SK-N-SH (cell line): ENCODE results near the gene BSN. TPM values are rescaled to one million over a fixed set of nuclear protein-coding genes. Genes with fewer than 3 reads are reported as not detected.

Experiments
- CTCF ChIA-PET: fragments of 300-600, 350-600 bp; formaldehyde crosslinking; extraction: SDS; loops from one replicate; lab custom pipeline; 2021; lab: Yijun Ruan, JAX
- POLR2A ChIA-PET: fragments of 350-600 bp; sonication (Branson Sonifier 250); formaldehyde crosslinking; extraction: SDS; loops from one replicate; lab custom pipeline; 2020; ENCODE audit warnings: antibody characterized with exemption, inconsistent platforms; lab: Yijun Ruan, JAX
- DNase-seq: peaks from one replicate; pipeline ENCODE4 v3.0.0; 2012
- H2AFZ ChIP-seq: fragments of 200-600 bp; sonication (generic); 2 replicates; pipeline ENCODE4 v1.8.1; 2016; ENCODE audit warnings: antibody characterized with exemption, mild to moderate bottlenecking, low read depth
- H3F3A ChIP-seq: fragments of 200-600 bp; sonication (generic); replicated peaks from 2 replicates; pipeline ENCODE3; 2016; ENCODE audit warnings: antibody characterized with exemption, mild to moderate bottlenecking; ENCODE audit not compliant: insufficient read depth
- H3K27ac ChIP-seq, 2 experiments: fragments of 200-500 bp in 1 of 2; fragments of 200-600 bp in 1 of 2; sonication (Bioruptor generic) in 1 of 2; sonication (generic), shearing (Covaris generic) in 1 of 2; 2 replicates each; pipeline versions ENCODE4 v1.5.1 to v1.6.1; 2014 to 2016; ENCODE audit warnings: low read depth in 2 of 2, inconsistent platforms in 1 of 2, low read length in 1 of 2, mild to moderate bottlenecking in 1 of 2, mixed read lengths in 1 of 2
- H3K27me3 ChIP-seq: fragments of 200-600 bp; sonication (generic), shearing (Covaris generic); 2 replicates; pipeline ENCODE4 v1.6.1; 2016; ENCODE audit warnings: mixed run types; ENCODE audit not compliant: insufficient read depth
- H3K36me3 ChIP-seq, 2 experiments: fragments of 200-500 bp in 1 of 2; fragments of 200-600 bp in 1 of 2; sonication (Bioruptor generic) in 1 of 2; sonication (generic) in 1 of 2; replicated peaks in 1 of 2; 2 replicates each; pipeline versions ENCODE3 to v1.5.1; 2014 to 2016; ENCODE audit warnings: low read length in 1 of 2, mild to moderate bottlenecking in 1 of 2; ENCODE audit not compliant: insufficient read depth in 2 of 2, control insufficient read depth in 1 of 2
- H3K4me1 ChIP-seq, 2 experiments: fragments of 200-500 bp in 1 of 2; fragments of 200-600 bp in 1 of 2; sonication (Bioruptor generic) in 1 of 2; sonication (generic), shearing (Covaris generic) in 1 of 2; 2 replicates each; pipeline versions ENCODE4 v1.5.1 to v1.6.1; 2014 to 2016; ENCODE audit warnings: low read depth in 1 of 2, low read length in 1 of 2, mixed run types in 1 of 2; ENCODE audit not compliant: insufficient read depth in 2 of 2, control insufficient read depth in 1 of 2
- H3K4me2 ChIP-seq: fragments of 200-600 bp; sonication (generic), shearing (Covaris generic); 2 replicates; pipeline ENCODE4 v1.6.1; 2017; ENCODE audit warnings: mixed run types
- H3K4me3 ChIP-seq, 2 experiments: fragments of 200-500 bp in 1 of 2; fragments of 200-600 bp in 1 of 2; sonication (Bioruptor generic) in 1 of 2; sonication (generic), shearing (Covaris generic) in 1 of 2; 2 replicates each; pipeline versions ENCODE4 v1.5.1 to v1.8.1; 2014 to 2016; ENCODE audit warnings: low read depth in 2 of 2, inconsistent platforms in 1 of 2, low read length in 1 of 2, mild to moderate bottlenecking in 1 of 2, mixed read lengths in 1 of 2, moderate library complexity in 1 of 2
- H3K79me2 ChIP-seq: fragments of 200-600 bp; sonication (generic); 2 replicates; pipeline ENCODE4 v1.8.1; 2017; ENCODE audit warnings: mild to moderate bottlenecking; ENCODE audit not compliant: insufficient read depth
- H3K9ac ChIP-seq: fragments of 200-600 bp; sonication (generic); 2 replicates; pipeline ENCODE4 v1.6.1; 2017; ENCODE audit warnings: mixed run types
- H3K9me2 ChIP-seq: fragments of 200-600 bp; sonication (generic); 2 replicates; pipeline ENCODE4 v1.6.1; 2017; ENCODE audit warnings: mixed run types
- H3K9me3 ChIP-seq: fragments of 200-600 bp; sonication (generic); 2 replicates; pipeline ENCODE4 v1.6.1; 2017; ENCODE audit warnings: mixed run types, mild to moderate bottlenecking, moderate library complexity
- H4K20me1 ChIP-seq: fragments of 200-600 bp; sonication (generic); 2 replicates; pipeline ENCODE4 v1.6.1; 2017; ENCODE audit warnings: mild to moderate bottlenecking, mixed run types; ENCODE audit not compliant: insufficient read depth
- CHD2 ChIP-seq: fragments of 150-350 bp; IDR thresholded peaks from 2 replicates; pipeline ENCODE4 v1.6.1; 2018; ENCODE audit warnings: low read length; ENCODE audit not compliant: partially characterized antibody
- ELF1 ChIP-seq: IDR thresholded peaks from 2 replicates; pipeline ENCODE4 v1.4.0; 2012
- EP300 ChIP-seq, 2 experiments: IDR thresholded peaks; 2 replicates each; pipeline versions ENCODE4 v1.4.0 to v1.6.1; 2012; ENCODE audit warnings: borderline replicate concordance in 1 of 2, low read depth in 1 of 2, low read length in 1 of 2
- EZH2phosphoT487 ChIP-seq: fragments of 200-600 bp; sonication (generic); IDR thresholded peaks from 2 replicates; pipeline ENCODE4 v1.6.1; 2017; ENCODE audit warnings: low read depth, mixed run types, mild to moderate bottlenecking, antibody characterized with exemption, moderate library complexity, borderline replicate concordance
- FOSL2 ChIP-seq: IDR thresholded peaks from 2 replicates; pipeline ENCODE4 v1.4.0; 2012; ENCODE audit warnings: low read depth, mild to moderate bottlenecking, moderate library complexity, borderline replicate concordance
- FOXJ3 ChIP-seq: sonication (generic); formaldehyde crosslinking; IDR thresholded peaks from 2 replicates; pipeline ENCODE4 v1.5.1; 2020; ENCODE audit warnings: mild to moderate bottlenecking, missing genetic modification reagents
- GABPA ChIP-seq: IDR thresholded peaks from 2 replicates; pipeline ENCODE4 v1.4.0; 2012; ENCODE audit warnings: low read depth, mild to moderate bottlenecking
- IRF3 ChIP-seq: fragments of 150-350 bp; IDR thresholded peaks from 2 replicates; pipeline ENCODE4 v1.6.1; 2016; ENCODE audit warnings: mild to moderate bottlenecking, low read depth, low read length
- JUND ChIP-seq: IDR thresholded peaks from 2 replicates; pipeline ENCODE4 v1.4.0; 2012
- MEF2A ChIP-seq: IDR thresholded peaks from 2 replicates; pipeline ENCODE4 v1.4.0; 2012; ENCODE audit warnings: low read depth, borderline replicate concordance
- MXI1 ChIP-seq: IDR thresholded peaks from 2 replicates; pipeline ENCODE4 v1.6.1; 2012; ENCODE audit warnings: mild to moderate bottlenecking, low read depth, low read length, improper control_type of control experiment
- NFIC ChIP-seq: IDR thresholded peaks from 2 replicates; pipeline ENCODE4 v1.4.0; 2012; ENCODE audit warnings: borderline replicate concordance
- POLR2AphosphoS5 ChIP-seq: IDR thresholded peaks from 2 replicates; pipeline ENCODE4 v1.6.1; 2012; ENCODE audit warnings: low read depth, low read length
- RAD21 ChIP-seq: IDR thresholded peaks from 2 replicates; pipeline ENCODE4 v1.6.1; 2012; ENCODE audit warnings: mild to moderate bottlenecking, low read length
- RCOR1 ChIP-seq: fragments of 150-350 bp; IDR thresholded peaks from 2 replicates; pipeline ENCODE4 v1.6.1; 2017; ENCODE audit warnings: antibody characterized with exemption, low read length
- SMC3 ChIP-seq: IDR thresholded peaks from 2 replicates; pipeline ENCODE4 v1.6.1; 2012; ENCODE audit warnings: low read depth, low read length, improper control_type of control experiment
- TAF1 ChIP-seq: IDR thresholded peaks from 2 replicates; pipeline ENCODE4 v1.6.1; 2012; ENCODE audit warnings: low read depth, mild to moderate bottlenecking, low read length, moderate library complexity, borderline replicate concordance
- TCF12 ChIP-seq: IDR thresholded peaks from 2 replicates; pipeline ENCODE4 v1.4.0; 2012
- TEAD4 ChIP-seq: IDR thresholded peaks from 2 replicates; pipeline ENCODE4 v1.4.0; 2012; ENCODE audit warnings: mild to moderate bottlenecking, borderline replicate concordance; ENCODE audit not compliant: insufficient read depth
- USF1 ChIP-seq: IDR thresholded peaks from 2 replicates; pipeline ENCODE4 v1.4.0; 2012; ENCODE audit warnings: low read depth, borderline replicate concordance
- YY1 ChIP-seq: IDR thresholded peaks from 2 replicates; pipeline ENCODE4 v1.4.0; 2012; ENCODE audit warnings: low read depth, mild to moderate bottlenecking
- WGBS: methylation state at CpG from one replicate; pipeline ENCODE4 v1.1.6; 2017; ENCODE audit warnings: low lambda C conversion rate; 5-methylcytosine and 5-hydroxymethylcytosine counted together
- polyA plus RNA-seq, 3 experiments: library from polyadenylated mRNA; depleted of rRNA; stranded (reverse); fragments of >200 nt; gene quantifications; 2 replicates each; pipeline ENCODE4 v1.2.3, GENCODE V29; 2012
- TF ChIP-seq, protein P1 (sequence below): fragments of 150-350 bp; IDR thresholded peaks from 2 replicates; pipeline ENCODE4 v1.6.1; 2017; ENCODE audit warnings: antibody characterized with exemption, low read length, low read depth, borderline replicate concordance
- TF ChIP-seq, protein P2 (sequence below): fragments of 200-600 bp; sonication (generic); IDR thresholded peaks from 2 replicates; pipeline ENCODE4 v1.6.1; 2017; ENCODE audit warnings: antibody characterized with exemption, mild to moderate bottlenecking, moderate library complexity

Gene BSN
- polyA plus RNA-seq, 1 of the 3 experiments (the other 2 are of a cell fraction) = 0.07 TPM

DNA sequence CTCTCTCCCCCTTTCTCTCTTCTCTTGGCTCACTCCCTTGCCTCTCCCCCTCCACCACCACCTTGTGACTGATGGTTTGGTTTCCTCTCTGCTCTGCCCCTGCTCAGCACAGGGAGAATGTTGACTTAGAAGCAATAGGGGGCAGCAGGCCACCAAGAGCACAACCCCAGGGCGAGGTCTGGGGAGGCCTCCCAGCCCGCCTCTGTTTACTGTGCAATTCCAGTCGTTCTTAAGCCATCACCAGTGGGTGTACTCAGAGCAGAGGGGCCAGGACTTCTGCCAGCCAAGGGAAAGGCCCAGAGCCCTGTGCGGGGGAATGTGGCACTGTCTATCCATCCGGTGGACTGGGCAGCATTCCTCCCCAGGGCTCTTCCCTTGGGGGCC, 114.1 kb downstream of the BSN start:
- H3K9me3 ChIP-seq = no peaks in the 10 kb centered on the region
- H3K27ac ChIP-seq = no peak overlapping the region
- DNase-seq = no peak
- no peak for TF ChIP-seq EZH2phosphoT487
- no peak for TF ChIP-seq NFIC
- TF ChIP-seq YY1 = no peak
- TF ChIP-seq FOXJ3 = no peak
- no peak for TF ChIP-seq TEAD4
- TF ChIP-seq CHD2 = no peak
- no peak for TF ChIP-seq SMC3
- TF ChIP-seq IRF3 = no peak
- no peak for TF ChIP-seq FOSL2
- no peak for TF ChIP-seq POLR2AphosphoS5
- no peak for TF ChIP-seq MEF2A
- no peak for TF ChIP-seq EP300 (IDR thresholded peaks at IDR 0.05; ENCODE audit: borderline replicate concordance in 1 of 2, low read depth in 1 of 2, low read length in 1 of 2)
- TF ChIP-seq, protein P1, sequence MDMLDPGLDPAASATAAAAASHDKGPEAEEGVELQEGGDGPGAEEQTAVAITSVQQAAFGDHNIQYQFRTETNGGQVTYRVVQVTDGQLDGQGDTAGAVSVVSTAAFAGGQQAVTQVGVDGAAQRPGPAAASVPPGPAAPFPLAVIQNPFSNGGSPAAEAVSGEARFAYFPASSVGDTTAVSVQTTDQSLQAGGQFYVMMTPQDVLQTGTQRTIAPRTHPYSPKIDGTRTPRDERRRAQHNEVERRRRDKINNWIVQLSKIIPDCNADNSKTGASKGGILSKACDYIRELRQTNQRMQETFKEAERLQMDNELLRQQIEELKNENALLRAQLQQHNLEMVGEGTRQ = no peak
- TF ChIP-seq MXI1 = no peak
- no peak for TF ChIP-seq RCOR1
- no peak for TF ChIP-seq JUND
- no peak for TF ChIP-seq ELF1
- TF ChIP-seq GABPA = no peak
- no peak for TF ChIP-seq TAF1
- H3F3A ChIP-seq = peaks cover 5% of the 10 kb centered on the region
- H3K4me1 ChIP-seq = peaks cover 0 to 9% of the 10 kb centered on the region in 2 experiments; a peak in 1 of 4 replicates
- 76% methylated on average over 5 of the region's 5 CpGs for WGBS
- POLR2A ChIA-PET = interaction anchor here (0.5 kb wide), 1 partner anchor 692 kb away, joined by 3 read pairs; no protein-coding TSS in a partner anchor
- H3K4me2 ChIP-seq = no peak overlapping the region
- H3K9me2 ChIP-seq = no peaks in the 10 kb centered on the region
- no peaks in the 10 kb centered on the region for H3K27me3 ChIP-seq
- no peak overlapping the region for H2AFZ ChIP-seq
- CTCF ChIA-PET = interaction anchor here (5.6 kb wide), 1 partner anchor 131 kb away, joined by 299 read pairs; no protein-coding TSS in a partner anchor
- no peaks in the 10 kb centered on the region for H4K20me1 ChIP-seq
- H3K4me3 ChIP-seq = no peak overlapping the region
- H3K79me2 ChIP-seq = 0 out of 2 replicates have a peak, but pooled peaks cover 3% of the 10 kb centered on the region
- no peak overlapping the region for H3K9ac ChIP-seq
- no peaks in the 10 kb centered on the region for H3K36me3 ChIP-seq

- H3F3A ChIP-seq = peaks cover 5% of the 10 kb centered on the region
- 65% methylated on average over 5 of the region's 5 CpGs for WGBS
- TF ChIP-seq, protein P2, sequence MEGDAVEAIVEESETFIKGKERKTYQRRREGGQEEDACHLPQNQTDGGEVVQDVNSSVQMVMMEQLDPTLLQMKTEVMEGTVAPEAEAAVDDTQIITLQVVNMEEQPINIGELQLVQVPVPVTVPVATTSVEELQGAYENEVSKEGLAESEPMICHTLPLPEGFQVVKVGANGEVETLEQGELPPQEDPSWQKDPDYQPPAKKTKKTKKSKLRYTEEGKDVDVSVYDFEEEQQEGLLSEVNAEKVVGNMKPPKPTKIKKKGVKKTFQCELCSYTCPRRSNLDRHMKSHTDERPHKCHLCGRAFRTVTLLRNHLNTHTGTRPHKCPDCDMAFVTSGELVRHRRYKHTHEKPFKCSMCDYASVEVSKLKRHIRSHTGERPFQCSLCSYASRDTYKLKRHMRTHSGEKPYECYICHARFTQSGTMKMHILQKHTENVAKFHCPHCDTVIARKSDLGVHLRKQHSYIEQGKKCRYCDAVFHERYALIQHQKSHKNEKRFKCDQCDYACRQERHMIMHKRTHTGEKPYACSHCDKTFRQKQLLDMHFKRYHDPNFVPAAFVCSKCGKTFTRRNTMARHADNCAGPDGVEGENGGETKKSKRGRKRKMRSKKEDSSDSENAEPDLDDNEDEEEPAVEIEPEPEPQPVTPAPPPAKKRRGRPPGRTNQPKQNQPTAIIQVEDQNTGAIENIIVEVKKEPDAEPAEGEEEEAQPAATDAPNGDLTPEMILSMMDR = no peak
- TF ChIP-seq MXI1 = no peak
- no peak for TF ChIP-seq RAD21
- TF ChIP-seq ELF1 = no peak
- TF ChIP-seq USF1 = no peak
- no peak for TF ChIP-seq CHD2
- TF ChIP-seq EP300 (IDR thresholded peaks at IDR 0.05; ENCODE audit: borderline replicate concordance in 1 of 2, low read depth in 1 of 2, low read length in 1 of 2) = no peak
- no peak for TF ChIP-seq TCF12
- TF ChIP-seq FOXJ3 = no peak
- TF ChIP-seq IRF3 = no peak
- no peak for TF ChIP-seq JUND
These were observed 114.6 kb downstream of the BSN start for GRCh38 chr3:49668861-49669260.

More at GRCh38 chr3:49668861-49669260, 114.6 kb downstream of the BSN start:
- POLR2A ChIA-PET = interaction anchor here (0.5 kb wide), 1 partner anchor 693 kb away, joined by 3 read pairs; no protein-coding TSS in a partner anchor
- Histone ChIP-seq H2AFZ (no peak overlapping the region), H3K79me2 (0 out of 2 replicates have a peak, but pooled peaks cover 3% of the 10 kb centered on the region), H3K4me2 (no peak overlapping the region), H3K9me2 (no peaks in the 10 kb centered on the region), H3K9me3 (no peaks in the 10 kb centered on the region), H3K4me1 (peaks cover 0 to 9% of the 10 kb centered on the region in 2 experiments; a peak in 1 of 4 replicates), H3K36me3 (no peaks in the 10 kb centered on the region), H3K4me3 (no peak overlapping the region), H3K9ac (no peak overlapping the region), H3K27me3 (no peaks in the 10 kb centered on the region), H4K20me1 (no peaks in the 10 kb centered on the region), H3K27ac (no peak overlapping the region)
- DNase-seq = no peak
- CTCF ChIA-PET = interaction anchor here (5.6 kb wide), 1 partner anchor 131 kb away, joined by 299 read pairs; no protein-coding TSS in a partner anchor
